Activated T-cell treated with anti-CD3 and anti-CD28 coated beads, Interleukin-2, amount 50 U/mL, for 72 hours (primary cell): ENCODE results near the gene QSOX1. TPM values are rescaled to one million over a fixed set of nuclear protein-coding genes. Genes with fewer than 3 reads are reported as not detected.
A peak's percentile ranks its signal among the peaks of the same experiment; 100 is the strongest.

Experiments used
- ATAC-seq, 2 donors: fragments of 150-1000 bp; cut with Tn5 transposase; replicated peaks in 1 of 2; 2 replicates each; pipeline ENCODE4 v1.10.0; 2021; ENCODE audit warnings: moderate library complexity in 2 of 2, mild to moderate bottlenecking in 1 of 2
- DNase-seq, 2 donors: peaks; one replicate each; pipeline ENCODE4 v3.0.0; 2021 to 2022; ENCODE audit warnings: mixed read lengths in 1 of 2
- H3K27ac Mint-ChIP-seq: one replicate; pipeline ENCODE4 v1.8.0; 2022; ENCODE audit warnings: mild to moderate bottlenecking, moderate library complexity, mixed read lengths
- H3K27me3 Mint-ChIP-seq: one replicate; pipeline ENCODE4 v1.8.0; 2022; ENCODE audit warnings: low read depth, mixed read lengths
- H3K36me3 Mint-ChIP-seq, 2 donors: one replicate each; pipeline ENCODE4 v1.8.0; 2022; ENCODE audit warnings: mixed read lengths in 2 of 2, mild to moderate bottlenecking in 1 of 2; ENCODE audit not compliant: insufficient read depth in 2 of 2
- H3K4me1 Mint-ChIP-seq: one replicate; pipeline ENCODE4 v1.8.0; 2022; ENCODE audit warnings: low read depth, mixed read lengths
- H3K4me3 Mint-ChIP-seq, 2 donors: one replicate each; pipeline ENCODE4 v1.8.0; 2022; ENCODE audit warnings: mild to moderate bottlenecking in 2 of 2, mixed read lengths in 2 of 2, moderate library complexity in 2 of 2
- H3K9me3 Mint-ChIP-seq, 2 donors: one replicate each; pipeline ENCODE4 v1.8.0; 2022; ENCODE audit warnings: mixed read lengths in 2 of 2
- total RNA-seq, 2 donors: library from RNA; stranded (reverse); gene quantifications; one replicate each; pipeline ENCODE4 v1.2.3, GENCODE V29; 2022

Gene QSOX1
- total RNA-seq, 2 donors from 2014 or later: 35.9 to 44.9 TPM

GRCh38 chr1:180233191-180234011 is 78.7 kb downstream of the QSOX1 start:
- DNase-seq: no peak
- Mint-ChIP-seq H3K27me3 (peaks cover 74% of the 10 kb centered on the region), H3K4me3 (peak overlapping the region; percentile 58 to 73), H3K36me3 (no peaks in the 10 kb centered on the region), H3K27ac (no peak overlapping the region), H3K4me1 (peaks cover 55% of the 10 kb centered on the region), H3K9me3 (no peaks in the 10 kb centered on the region)
- ATAC-seq: no peak

GRCh38 chr1:180234369-180235076 is 79.9 kb downstream of the QSOX1 start:
- Mint-ChIP-seq H3K9me3 (no peaks in the 10 kb centered on the region), H3K27me3 (peaks cover 79% of the 10 kb centered on the region), H3K27ac (no peak overlapping the region), H3K4me1 (peaks cover 55% of the 10 kb centered on the region), H3K36me3 (no peaks in the 10 kb centered on the region), H3K4me3 (peak overlapping the region; percentile 68 to 73)
- DNase-seq (no peak), ATAC-seq (no peak)

- H3K9me3 Mint-ChIP-seq: no peaks in the 10 kb centered on the region
- no peak overlapping the region for H3K27ac Mint-ChIP-seq
- peaks cover 55% of the 10 kb centered on the region for H3K4me1 Mint-ChIP-seq
- H3K36me3 Mint-ChIP-seq: no peaks in the 10 kb centered on the region
- ATAC-seq: no peak
- no peak for DNase-seq
- H3K4me3 Mint-ChIP-seq: peak overlapping the region; percentile 68 to 73
- peaks cover 85% of the 10 kb centered on the region for H3K27me3 Mint-ChIP-seq
Measured at GRCh38 chr1:180235077-180235501, 80.4 kb downstream of the QSOX1 start.

GRCh38 chr1:180235502-180236239 is 81.0 kb downstream of the QSOX1 start:
- ATAC-seq (no peak), DNase-seq (no peak)
- H3K27ac Mint-ChIP-seq: no peak overlapping the region
- H3K9me3 Mint-ChIP-seq: no peaks in the 10 kb centered on the region
- H3K4me1 Mint-ChIP-seq: peaks cover 55% of the 10 kb centered on the region
- peaks cover 91% of the 10 kb centered on the region for H3K27me3 Mint-ChIP-seq
- peak overlapping the region; percentile 68 to 73 for H3K4me3 Mint-ChIP-seq
- H3K36me3 Mint-ChIP-seq: no peaks in the 10 kb centered on the region

- ATAC-seq (no peak), DNase-seq (no peak)
- H3K27me3 Mint-ChIP-seq: peaks cover 96% of the 10 kb centered on the region
- H3K36me3 Mint-ChIP-seq: no peaks in the 10 kb centered on the region
- no peaks in the 10 kb centered on the region for H3K9me3 Mint-ChIP-seq
- H3K27ac Mint-ChIP-seq: no peak overlapping the region
- H3K4me3 Mint-ChIP-seq: no peak overlapping the region
- H3K4me1 Mint-ChIP-seq: peaks cover 51% of the 10 kb centered on the region
Measured at GRCh38 chr1:180236698-180237509, 82.2 kb downstream of the QSOX1 start.

GRCh38 chr1:180237869-180238476 is 83.3 kb downstream of the QSOX1 start:
- DNase-seq (no peak), ATAC-seq (no peak)
- peaks cover 41% of the 10 kb centered on the region for H3K4me1 Mint-ChIP-seq
- no peak overlapping the region for H3K4me3 Mint-ChIP-seq
- no peaks in the 10 kb centered on the region for H3K9me3 Mint-ChIP-seq
- peaks cover 96% of the 10 kb centered on the region for H3K27me3 Mint-ChIP-seq
- no peak overlapping the region for H3K27ac Mint-ChIP-seq
- no peaks in the 10 kb centered on the region for H3K36me3 Mint-ChIP-seq

- Mint-ChIP-seq H3K9me3 (no peaks in the 10 kb centered on the region), H3K27me3 (peaks cover 95% of the 10 kb centered on the region)
Measured at GRCh38 chr1:180238675-180239074, 84.0 kb downstream of the QSOX1 start.

GRCh38 chr1:180239145-180240096 is 84.8 kb downstream of the QSOX1 start:
- H3K27me3 Mint-ChIP-seq: peaks cover 95% of the 10 kb centered on the region
- no peaks in the 10 kb centered on the region for H3K36me3 Mint-ChIP-seq
- DNase-seq: no peak
- H3K27ac Mint-ChIP-seq: no peak overlapping the region
- H3K9me3 Mint-ChIP-seq: no peaks in the 10 kb centered on the region
- no peak overlapping the region for H3K4me3 Mint-ChIP-seq
- H3K4me1 Mint-ChIP-seq: peaks cover 27% of the 10 kb centered on the region
- ATAC-seq: no peak

More at GRCh38 chr1:180238675-180239074, 84.0 kb downstream of the QSOX1 start:
- peaks cover 34% of the 10 kb centered on the region for H3K4me1 Mint-ChIP-seq
- H3K27ac Mint-ChIP-seq: no peak overlapping the region
- DNase-seq (no peak), ATAC-seq (no peak)
- H3K4me3 Mint-ChIP-seq: no peak overlapping the region
- H3K36me3 Mint-ChIP-seq: no peaks in the 10 kb centered on the region

GRCh38 chr1:180241716-180242544 is 87.3 kb downstream of the QSOX1 start:
- no peak overlapping the region for H3K27ac Mint-ChIP-seq
- no peak for ATAC-seq
- H3K36me3 Mint-ChIP-seq: no peaks in the 10 kb centered on the region
- H3K4me3 Mint-ChIP-seq: no peak overlapping the region
- DNase-seq: no peak
- peaks cover 73% of the 10 kb centered on the region for H3K27me3 Mint-ChIP-seq
- H3K4me1 Mint-ChIP-seq: peaks cover 13% of the 10 kb centered on the region
- H3K9me3 Mint-ChIP-seq: no peaks in the 10 kb centered on the region

- no peak for DNase-seq
- Mint-ChIP-seq H3K9me3 (no peaks in the 10 kb centered on the region), H3K27me3 (peaks cover 55% of the 10 kb centered on the region), H3K36me3 (no peaks in the 10 kb centered on the region), H3K4me3 (no peak overlapping the region), H3K27ac (no peak overlapping the region), H3K4me1 (peaks cover 12% of the 10 kb centered on the region)
- no peak for ATAC-seq
Measured at GRCh38 chr1:180243517-180244221, 89.0 kb downstream of the QSOX1 start.
